ENCODE results near the gene SLC35E2B.

SLC35E2B gene

GRCh38 chr1:1614204-1614953 lies 78.2 kb downstream of the SLC35E2B start:
- in situ Hi-C loops (cut with HindIII; ENCODE audit: low pct_unique_long_range_greater_than_20kb, low sequenced_read_pairs) = no loop called here
- no peak for DNase-seq (ENCODE audit: low read depth in 1 of 2, low spot score in 1 of 2)
- TF ChIP-seq JUND (IDR thresholded peaks at IDR 0.05; ENCODE audit: low read depth) = no peak

GRCh38 chr1:1613509-1614082 lies 79.0 kb downstream of the SLC35E2B start:
- DNase-seq (ENCODE audit: low read depth in 1 of 2, low spot score in 1 of 2) = no peak
- TF ChIP-seq JUND (IDR thresholded peaks at IDR 0.05; ENCODE audit: low read depth) = no peak
- in situ Hi-C loops (cut with HindIII; ENCODE audit: low pct_unique_long_range_greater_than_20kb, low sequenced_read_pairs) = no loop called here

- in situ Hi-C loops (cut with HindIII; ENCODE audit: low pct_unique_long_range_greater_than_20kb, low sequenced_read_pairs) = no loop called here
- DNase-seq (ENCODE audit: low read depth in 1 of 2, low spot score in 1 of 2) = no peak
- TF ChIP-seq JUND (IDR thresholded peaks at IDR 0.05; ENCODE audit: low read depth) = no peak
Observed at GRCh38 chr1:1612104-1612400, 80.5 kb downstream of the SLC35E2B start.

GRCh38 chr1:1610796-1611195 lies 81.8 kb downstream of the SLC35E2B start:
- no peak for DNase-seq (ENCODE audit: low read depth in 1 of 2, low spot score in 1 of 2)
- in situ Hi-C loops (cut with HindIII; ENCODE audit: low pct_unique_long_range_greater_than_20kb, low sequenced_read_pairs) = no loop called here
- TF ChIP-seq JUND (IDR thresholded peaks at IDR 0.05; ENCODE audit: low read depth) = no peak

GRCh38 chr1:1609822-1610485 lies 82.6 kb downstream of the SLC35E2B start:
- TF ChIP-seq JUND (IDR thresholded peaks at IDR 0.05; ENCODE audit: low read depth) = no peak
- in situ Hi-C loops (cut with HindIII; ENCODE audit: low pct_unique_long_range_greater_than_20kb, low sequenced_read_pairs) = no loop called here
- no peak for DNase-seq (ENCODE audit: low read depth in 1 of 2, low spot score in 1 of 2)

Data from T47D (cell line).